GM18508 (cell line): ENCODE measurements around the gene HOXB1.

ENCODE experiments used
- ATAC-seq: cut with Tn5 transposase; IDR thresholded peaks from one replicate; pipeline ENCODE4 v1.9.1; 2021; ENCODE audit warnings: moderate number of reproducible peaks; ENCODE audit not compliant: insufficient read depth, unreplicated experiment

The HOXB1 gene

DNA sequence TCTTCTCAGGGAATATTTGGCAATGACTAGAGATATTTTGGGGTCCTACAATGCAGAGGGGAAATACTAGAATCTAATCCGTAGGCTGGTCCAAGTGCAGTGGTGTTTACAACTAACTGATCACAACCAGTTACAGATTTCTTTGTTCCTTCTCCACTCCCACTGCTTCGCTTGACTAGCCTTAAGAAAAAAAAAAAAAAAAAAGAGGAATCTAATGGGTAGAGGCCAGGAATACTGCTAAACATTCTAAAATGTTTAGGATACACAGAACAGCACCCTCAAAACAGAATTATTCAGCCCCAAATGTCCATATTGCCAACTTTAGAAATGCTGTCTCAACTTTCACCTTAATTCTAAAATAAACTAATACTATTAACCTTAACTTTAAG lies 51.8 kb downstream of the HOXB1 start:
- no peak for ATAC-seq
